HepG2 (cell line): Measurements from ENCODE around the gene ACP2. TPM values are rescaled to one million over a fixed set of nuclear protein-coding genes. Genes with fewer than 3 reads are reported as not detected.

Experiments used
- ATAC-seq: fragments of 200-7000 bp; cut with Tn5 transposase; 3 replicates; pipeline ENCODE4 v1.9.1; 2020; ENCODE audit warnings: mild to moderate bottlenecking, moderate library complexity
- BruUV-seq: library from RNA; stranded (reverse); fragments of 400-500 nt; replicated peaks from 2 replicates; lab custom pipeline; 2021; lab: Mats Ljungman, UMichigan
- CTCF ChIA-PET: fragments of 300-600 bp; formaldehyde crosslinking; extraction: SDS; loops from one replicate; lab custom pipeline; 2021; ENCODE audit warnings: low total read pairs, inconsistent platforms, low intra/inter-chr PET ratio; lab: Yijun Ruan, JAX
- POLR2A ChIA-PET: fragments of 350-600 bp; sonication (Branson Sonifier 250); formaldehyde crosslinking; loops from one replicate; lab custom pipeline; 2020; ENCODE audit warnings: antibody characterized with exemption, inconsistent platforms; lab: Yijun Ruan, JAX
- DNase-seq: peaks from one replicate; pipeline ENCODE4 v3.0.0-alpha.2; 2015; ENCODE audit warnings: low spot score
- FAIRE-seq: peaks from 3 replicates; lab custom pipeline; 2011; peaks lifted over from hg19 to GRCh38; lab: Jason Lieb, UNC
- H2AFZ ChIP-seq: one replicate; pipeline ENCODE4 v1.6.1; 2011; ENCODE audit warnings: low read length, inconsistent platforms
- H3K27ac ChIP-seq: fragments of 300-600 bp; 3 replicates; pipeline ENCODE4 v1.8.0; 2011; ENCODE audit warnings: mixed run types, mild to moderate bottlenecking, mixed read lengths, low read length, inconsistent platforms; ENCODE audit not compliant: insufficient read depth; ENCODE audit errors: extremely low read length
- H3K27me3 ChIP-seq, 2 experiments: fragments of 200-600 bp in 1 of 2; 2 replicates in 1 of 2; 3 replicates in 1 of 2; pipeline versions ENCODE4 v1.6.0 to v1.8.0; 2011; ENCODE audit warnings: low read length in 2 of 2, mild to moderate bottlenecking in 2 of 2, moderate library complexity in 2 of 2, inconsistent platforms in 1 of 2; ENCODE audit not compliant: insufficient read depth in 2 of 2, control insufficient read depth in 1 of 2
- H3K36me3 ChIP-seq, 2 experiments: fragments of 200-600 bp in 1 of 2; replicated peaks in 1 of 2; 2 replicates in 1 of 2; 3 replicates in 1 of 2; pipeline versions ENCODE4 v1.5.1 to v1.8.0; 2011; ENCODE audit warnings: low read length in 2 of 2, inconsistent platforms in 1 of 2; ENCODE audit not compliant: insufficient read depth in 2 of 2, control insufficient read depth in 1 of 2
- H3K4me1 ChIP-seq: 2 replicates; pipeline ENCODE4 v1.5.1; 2012; ENCODE audit warnings: low read length, inconsistent platforms; ENCODE audit not compliant: insufficient read depth
- H3K4me2 ChIP-seq: 2 replicates; pipeline ENCODE4 v1.6.0; 2011; ENCODE audit warnings: low read depth, low read length, inconsistent platforms
- H3K4me3 ChIP-seq, 3 experiments: fragments of 200-600 bp in 1 of 3; sonication (generic), shearing (Covaris generic) in 1 of 3; replicated peaks in 1 of 3; 2 replicates each; pipeline ENCODE4 v1.5.1; 2011 to 2016; ENCODE audit warnings: low read length in 3 of 3, inconsistent platforms in 2 of 3, low read depth in 2 of 3, mild to moderate bottlenecking in 2 of 3, control low read depth in 1 of 3, mixed read lengths in 1 of 3; ENCODE audit not compliant: insufficient read depth in 1 of 3
- H3K79me2 ChIP-seq: one replicate; pipeline ENCODE4 v1.6.1; 2011; ENCODE audit warnings: low read length, inconsistent platforms; ENCODE audit not compliant: insufficient read depth
- H3K9ac ChIP-seq: 2 replicates; pipeline ENCODE4 v1.6.0; 2011; ENCODE audit warnings: mild to moderate bottlenecking, low read depth, low read length, inconsistent platforms; ENCODE audit not compliant: insufficient read depth
- H3K9me3 ChIP-seq: 2 replicates; pipeline ENCODE4 v1.5.1; 2012; ENCODE audit warnings: mild to moderate bottlenecking, low read length
- H4K20me1 ChIP-seq: 2 replicates; pipeline ENCODE4 v1.6.0; 2011; ENCODE audit warnings: inconsistent platforms, mild to moderate bottlenecking, low read length, moderate library complexity; ENCODE audit not compliant: insufficient read depth
- HNRNPK ChIP-seq: fragments of 200-400 bp; formaldehyde crosslinking; IDR thresholded peaks from 2 replicates; pipeline ENCODE4 v1.6.1; 2018; ENCODE audit warnings: low read length, low read depth, moderate library complexity, mild to moderate bottlenecking; ENCODE audit not compliant: poor library complexity, severe bottlenecking
- NFE2L2 ChIP-seq: fragments of 150-350 bp; IDR thresholded peaks from 2 replicates; pipeline ENCODE4 v1.6.1; 2014; ENCODE audit warnings: low read length
- TAF1 ChIP-seq: sonication (generic); formaldehyde crosslinking; IDR thresholded peaks from 2 replicates; pipeline ENCODE4 v1.4.0; 2020; ENCODE audit warnings: missing genetic modification reagents
- YEATS4 ChIP-seq: sonication (generic); formaldehyde crosslinking; IDR thresholded peaks from 2 replicates; pipeline ENCODE4 v1.4.0; 2020; ENCODE audit warnings: missing genetic modification reagents, borderline replicate concordance
- ZNF121 ChIP-seq: sonication (generic); formaldehyde crosslinking; IDR thresholded peaks from 2 replicates; pipeline ENCODE4 v1.5.0; 2020; ENCODE audit warnings: mild to moderate bottlenecking, missing genetic modification reagents
- ZNF282 ChIP-seq: fragments of 450-650 bp; IDR thresholded peaks from 2 replicates; pipeline ENCODE4 v1.6.1; 2018; ENCODE audit not compliant: partially characterized antibody
- ZNF317 ChIP-seq: sonication (generic); formaldehyde crosslinking; IDR thresholded peaks from 2 replicates; pipeline ENCODE4 v1.5.0; 2020; ENCODE audit warnings: mild to moderate bottlenecking, missing genetic modification reagents
- ZNF629 ChIP-seq: sonication (generic); formaldehyde crosslinking; conservative IDR thresholded peaks from 2 replicates; pipeline ENCODE4 v1.5.0; 2020; ENCODE audit warnings: missing genetic modification reagents
- WGBS: methylation state at CpG from one replicate; pipeline ENCODE4 v1.1.6; 2017; ENCODE audit warnings: low lambda C conversion rate; 5-methylcytosine and 5-hydroxymethylcytosine counted together
- in situ Hi-C: cut with HindIII; loops from 2 replicates; pipeline ENCODE4 v1.10.0; 2017; ENCODE audit warnings: low pct_unique_long_range_greater_than_20kb; ENCODE audit not compliant: extremely low pct_ligation_motif_present
- intact Hi-C: fragments of 100-400 bp; cut with micrococcal nuclease; formaldehyde crosslinking; loops from one replicate; pipeline ENCODE4 v1.10.0; 2022; ENCODE audit not compliant: unreplicated experiment
- polyA plus RNA-seq, 8 experiments: library from polyadenylated mRNA; depleted of rRNA in 3 of 8; stranded (reverse) in 7 of 8; unstranded in 1 of 8; fragments of >200 nt; fragmentation: Illumina TruSeq in 4 of 8; extraction: Trizol in 4 of 8; gene quantifications; 2 replicates each; pipeline versions ENCODE4 v1.2.1 to v1.2.3, GENCODE V29; 2011 to 2016; ENCODE audit warnings: low read depth in 4 of 8, missing spikeins in 1 of 8, mixed read lengths in 1 of 8; ENCODE audit not compliant: insufficient read depth in 1 of 8
- total RNA-seq, 5 experiments: library from RNA; depleted of rRNA; stranded (reverse); fragments of >200 nt; fragmentation: Illumina TruSeq; extraction: Trizol; gene quantifications; 2 replicates each; pipeline ENCODE4 v1.2.3, GENCODE V29; 2016; ENCODE audit warnings: low read depth in 1 of 5

Gene ACP2
- total and polyA plus RNA-seq, 2 of the 13 experiments (the other 11 are each of a cell fraction or from before 2014, with no cell fraction given): 17.7 to 20.2 TPM

DNA sequence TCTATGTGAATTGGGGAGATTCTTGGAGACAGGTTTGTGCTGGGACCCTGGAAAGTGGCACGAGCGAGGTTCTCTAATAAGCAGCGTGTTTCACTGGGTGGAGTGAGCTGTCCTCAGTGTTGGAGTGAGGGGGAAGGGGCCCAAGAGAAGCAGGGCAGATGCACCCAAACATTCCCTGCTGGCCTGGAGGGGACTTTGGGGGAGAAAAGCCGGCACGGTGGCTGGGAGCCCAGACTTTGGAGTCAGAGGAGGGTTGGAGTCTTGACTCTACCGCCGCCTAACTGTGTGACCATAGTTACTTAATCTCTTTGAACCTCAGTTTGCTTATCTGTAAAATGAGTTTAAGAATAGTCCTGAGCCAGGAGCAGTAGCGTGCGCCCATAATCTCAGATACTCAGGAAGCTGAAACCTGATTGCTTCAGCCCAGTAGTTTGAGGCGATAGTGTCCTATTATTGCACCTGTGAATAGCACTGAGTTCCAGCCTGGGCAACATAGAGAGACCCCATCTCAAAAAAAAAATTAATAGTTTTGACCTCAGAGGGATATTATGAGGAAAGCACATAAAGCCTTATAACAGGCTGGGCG lies 9.8 kb upstream of the ACP2 start:
- no peak for FAIRE-seq
- Histone ChIP-seq H2AFZ (no peak overlapping the region), H3K27me3 (no peaks in the 10 kb centered on the region), H3K27ac (peak overlapping the region; percentile 74), H4K20me1 (no peaks in the 10 kb centered on the region), H3K4me2 (peak overlapping the region; percentile 89)
- TF ChIP-seq HNRNPK: no peak
- TF ChIP-seq ZNF121 (CRISPR knock-in tag): peak; percentile 87
- no peak for TF ChIP-seq ZNF282
- TF ChIP-seq YEATS4 (CRISPR knock-in tag): no peak
- peak; percentile 89 for TF ChIP-seq ZNF629 (CRISPR knock-in tag)
- no peak for TF ChIP-seq ZNF317 (CRISPR knock-in tag)
- TF ChIP-seq TAF1 (CRISPR knock-in tag): 0 out of 2 replicates have a peak, but pooled peaks have one; percentile 1
- TF ChIP-seq NFE2L2: no peak
- TF ChIP-seq, all 625 proteins: peak for 3
- ChIA-PET CTCF (interaction anchor here (3.7 to 4.3 kb wide), 2 partner anchors 80 to 97 kb away, joined by 20 to 27 read pairs; partner anchors contain the start of gene ARFGAP2), POLR2A (interaction anchor here (0.8 to 4.3 kb wide), 19 partner anchors 9 to 95 kb away, joined by 3 to 106 read pairs (median 8); partner anchors contain the start of genes ACP2, ARFGAP2, DDB2 and MADD)
- 39% methylated on average over 11 of the region's 11 CpGs for WGBS
- H3K79me2 ChIP-seq: peaks cover 11% of the 10 kb centered on the region
- H3K36me3 ChIP-seq: peaks cover 1 to 2% of the 10 kb centered on the region in 2 experiments; a peak in 2 of 5 replicates
- no peak for DNase-seq
- BruUV-seq: TSS peak; percentile 42
- no peak for ATAC-seq
- H3K4me3 ChIP-seq: peak overlapping the region; percentile 57 to 72 (median 65)
- H3K9me3 ChIP-seq: no peaks in the 10 kb centered on the region
- intact Hi-C loops: loop anchor here (2.0 kb wide), 1 partner anchor 96 kb away; no protein-coding TSS in a partner anchor
- H3K9ac ChIP-seq: peak overlapping the region; percentile 64
- H3K4me1 ChIP-seq: peaks cover 62% of the 10 kb centered on the region
- in situ Hi-C loops: no loop called here
